GM19240 (cell line): ENCODE results near the gene LTBP1.
"Not testable (repeated sequence)": the region's sequence is repeated elsewhere in the genome, so short reads cannot be mapped to it uniquely, and the experiment has no call there.

Experiments used
- DNase-seq: peaks from one replicate; pipeline ENCODE4 v3.0.0; 2011; ENCODE audit warnings: low spot score; ENCODE audit not compliant: insufficient read length

The LTBP1 gene

DNA sequence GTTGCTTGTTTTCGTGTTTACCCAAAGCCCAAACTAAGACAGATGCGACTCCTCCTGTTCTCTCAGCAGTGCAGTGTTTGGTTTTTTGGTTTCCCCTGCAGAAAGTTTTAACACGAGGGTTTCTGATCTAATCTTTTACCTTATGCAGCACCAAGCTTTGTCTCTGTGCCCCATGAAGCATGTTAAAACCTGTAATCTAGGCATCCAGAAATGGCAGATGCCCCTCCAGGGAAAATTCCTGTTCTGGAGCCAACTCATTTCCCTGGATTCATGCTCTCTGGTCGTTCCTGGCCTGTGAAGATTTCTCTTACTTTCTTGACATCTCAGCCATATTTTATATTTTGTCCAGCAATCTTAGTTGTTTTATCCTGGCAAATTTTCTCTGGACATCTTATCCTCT, 91.5 kb downstream of the LTBP1 start:
- no peak for DNase-seq

GRCh38 chr2:33038799-33039198, 92.0 kb downstream of the LTBP1 start:
- DNase-seq: no peak

GRCh38 chr2:33040541-33040940, 93.8 kb downstream of the LTBP1 start:
- DNase-seq: no peak

DNA sequence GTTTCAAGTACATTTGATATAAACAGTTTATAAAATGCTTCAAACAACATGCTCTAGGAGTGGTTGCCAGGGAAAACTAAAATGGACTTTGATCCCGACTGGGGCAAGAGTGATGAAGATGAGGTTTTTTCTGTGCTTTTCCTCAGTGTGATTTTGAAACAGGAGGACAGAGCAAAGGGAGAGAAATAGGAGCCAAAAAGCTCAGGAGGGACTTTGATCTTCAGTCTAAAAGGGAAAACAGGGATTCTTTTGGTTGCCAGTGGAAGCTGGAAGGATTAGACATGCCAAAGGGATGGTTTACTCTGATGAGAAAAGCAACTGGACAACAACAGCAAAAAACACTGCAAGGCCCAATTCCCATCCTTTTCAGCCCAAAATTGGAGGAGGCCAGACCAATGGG, 95.5 kb downstream of the LTBP1 start:
- DNase-seq: no peak

GRCh38 chr2:33042819-33043218, 96.1 kb downstream of the LTBP1 start:
- DNase-seq: no peak

DNA sequence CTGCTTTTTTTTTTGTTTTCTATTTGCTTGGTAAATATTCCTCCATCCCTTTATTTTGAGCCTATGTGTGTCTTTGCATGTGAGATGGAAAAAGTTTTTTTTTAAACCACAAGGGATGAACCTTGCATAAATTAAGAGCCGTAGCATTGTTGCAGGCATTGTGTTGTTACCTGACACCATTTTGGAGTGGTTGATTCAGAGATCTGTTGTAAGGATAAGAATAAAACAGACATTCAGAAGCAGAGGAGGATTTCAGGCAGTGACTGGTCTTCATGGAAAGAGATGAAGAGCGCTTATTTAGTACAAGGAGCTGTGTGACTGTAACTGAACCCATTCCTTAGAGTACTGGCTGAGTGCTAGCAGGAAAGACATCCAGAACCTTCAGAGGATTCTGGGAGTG, 101.2 kb downstream of the LTBP1 start:
- DNase-seq: no peak

GRCh38 chr2:33051586-33052360, 105.0 kb downstream of the LTBP1 start:
- DNase-seq: no peak

- DNase-seq: no peak
These were observed 105.6 kb downstream of the LTBP1 start for GRCh38 chr2:33052361-33052735.

GRCh38 chr2:33052795-33053194, 106.0 kb downstream of the LTBP1 start:
- DNase-seq: not testable (repeated sequence)

GRCh38 chr2:33056170-33056569, 109.4 kb downstream of the LTBP1 start:
- DNase-seq: no peak

- DNase-seq: not testable (repeated sequence)
These were observed 110.7 kb downstream of the LTBP1 start for GRCh38 chr2:33057307-33058028.

GRCh38 chr2:33058716-33059470, 112.1 kb downstream of the LTBP1 start:
- DNase-seq: no peak

DNA sequence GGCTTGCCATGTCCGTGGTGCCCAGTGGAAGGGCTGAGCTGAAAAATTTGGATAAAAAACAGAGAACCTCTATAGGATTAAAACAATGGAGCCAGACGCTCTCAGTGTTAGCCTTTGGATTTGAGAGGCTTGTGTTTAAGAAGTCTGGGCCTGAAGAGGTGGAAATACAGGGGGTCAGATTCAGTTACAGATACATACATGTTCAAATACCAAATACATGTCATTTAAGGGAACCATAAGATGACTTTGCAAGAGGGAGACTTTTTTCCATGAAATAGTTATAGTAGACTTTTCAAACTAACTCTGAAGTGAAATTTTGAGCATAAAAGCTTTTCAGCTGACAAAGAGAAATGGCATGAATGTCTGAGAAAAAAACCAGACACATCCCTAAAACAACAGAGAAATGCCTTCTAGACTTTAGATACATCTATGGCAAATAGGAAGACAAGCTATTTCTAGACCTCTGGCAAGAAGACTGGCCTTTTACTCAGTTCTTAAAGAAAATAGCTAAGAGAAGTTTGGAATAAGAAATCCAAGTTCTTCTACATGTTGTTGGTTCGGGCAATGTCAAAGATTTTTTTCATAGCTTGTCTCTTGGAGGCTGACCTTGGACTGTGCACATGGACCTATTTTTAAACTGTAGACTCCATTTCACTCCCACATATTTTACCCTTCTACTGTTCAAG, 112.9 kb downstream of the LTBP1 start:
- no peak for DNase-seq

- no peak for DNase-seq
These were observed 113.7 kb downstream of the LTBP1 start for GRCh38 chr2:33060405-33060804.

GRCh38 chr2:33062665-33063250, 116.0 kb downstream of the LTBP1 start:
- DNase-seq: no peak

- no peak for DNase-seq
These were observed 117.6 kb downstream of the LTBP1 start for GRCh38 chr2:33064349-33064801.

GRCh38 chr2:33067598-33067997, 120.8 kb downstream of the LTBP1 start:
- DNase-seq: no peak

DNA sequence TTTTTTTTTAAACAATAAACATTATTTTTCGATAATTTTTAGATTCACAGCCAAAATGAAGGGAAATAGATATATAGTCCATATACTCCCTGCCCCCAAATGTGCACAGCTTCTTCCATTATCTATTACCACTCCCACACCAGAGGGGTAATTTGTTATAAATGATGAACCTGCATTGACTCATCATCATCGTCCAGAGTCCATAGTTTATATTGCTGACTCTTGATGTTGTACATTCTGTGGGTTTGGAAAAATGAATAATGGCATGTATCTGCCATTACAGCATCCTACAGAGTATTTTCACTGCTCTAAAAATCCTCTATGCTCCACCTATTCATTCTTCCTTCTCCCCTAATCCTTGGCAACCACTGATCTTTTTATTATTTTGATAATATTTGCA, 121.5 kb downstream of the LTBP1 start:
- no peak for DNase-seq

- no peak for DNase-seq
These were observed 123.3 kb downstream of the LTBP1 start for GRCh38 chr2:33069894-33070651.

DNA sequence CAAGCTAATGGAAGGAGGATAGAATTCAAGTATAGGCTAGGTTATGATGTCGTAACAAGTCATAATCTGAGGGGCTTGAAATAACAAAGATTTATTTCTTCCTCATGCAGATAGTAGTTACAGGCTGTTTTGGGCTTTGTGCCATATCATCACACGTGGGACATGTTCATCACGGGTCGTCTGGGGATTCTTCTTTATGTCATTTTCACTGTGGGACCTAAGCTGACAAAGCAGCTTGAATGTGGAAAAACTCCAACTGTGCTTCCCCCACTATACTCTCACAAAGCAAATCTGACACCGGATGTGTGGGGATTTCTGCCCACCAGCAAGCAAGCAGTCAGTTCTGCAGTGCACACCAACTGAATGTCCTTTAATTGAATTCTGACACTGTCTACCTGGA, 124.8 kb downstream of the LTBP1 start:
- no peak for DNase-seq
